Activated T-cell treated with anti-CD3 and anti-CD28 coated beads for 24 hours (primary cell): ENCODE measurements around the gene SHKBP1.
"Not testable (repeated sequence)": the region's sequence is repeated elsewhere in the genome, so short reads cannot be mapped to it uniquely, and the experiment has no call there.

Source experiments
- DNase-seq: peaks from one replicate; pipeline ENCODE4 v3.0.0-alpha.2; 2020; ENCODE audit warnings: low read depth

The SHKBP1 gene

DNA sequence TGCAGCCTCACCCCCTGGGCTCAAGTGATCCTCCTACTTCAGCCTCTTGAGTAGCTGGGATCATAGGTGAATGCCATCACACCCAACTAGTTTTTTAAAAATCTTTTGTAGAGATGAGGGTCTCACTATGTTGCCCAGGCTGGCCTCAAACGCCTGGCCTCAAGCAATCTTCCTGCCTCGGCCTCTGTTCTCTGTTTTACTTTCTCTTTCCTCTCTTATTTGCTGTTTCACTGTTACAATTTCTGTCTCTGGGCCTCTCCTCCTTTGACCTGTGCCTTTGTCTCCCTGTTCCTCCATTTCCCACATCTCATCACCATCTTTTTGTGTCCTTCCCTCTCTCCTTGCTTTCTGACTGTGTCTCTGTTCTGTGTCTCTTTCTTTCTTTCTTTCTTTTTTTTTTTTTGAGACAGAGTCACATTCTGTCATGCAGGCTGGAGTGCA lies 9.3 kb downstream of the SHKBP1 start:
- DNase-seq, result no peak

DNA sequence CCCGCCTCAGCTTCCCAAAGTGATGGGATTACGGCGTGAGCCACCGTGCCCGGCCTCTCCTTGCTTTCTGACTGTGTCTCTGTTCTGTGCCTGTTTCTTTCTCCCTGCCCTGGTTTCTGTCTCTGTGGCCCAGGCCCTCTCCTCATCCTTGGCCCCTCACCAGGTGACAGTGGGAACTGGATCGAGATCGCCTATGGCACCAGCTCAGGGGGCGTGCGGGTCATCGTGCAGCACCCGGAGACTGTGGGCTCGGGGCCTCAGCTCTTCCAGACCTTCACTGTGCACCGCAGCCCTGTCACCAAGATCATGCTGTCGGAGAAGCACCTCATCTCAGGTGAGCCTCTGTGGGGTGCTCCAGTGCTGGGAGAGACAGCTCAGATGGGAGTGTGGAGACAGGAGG lies 9.9 kb downstream of the SHKBP1 start:
- DNase-seq, result no peak

DNA sequence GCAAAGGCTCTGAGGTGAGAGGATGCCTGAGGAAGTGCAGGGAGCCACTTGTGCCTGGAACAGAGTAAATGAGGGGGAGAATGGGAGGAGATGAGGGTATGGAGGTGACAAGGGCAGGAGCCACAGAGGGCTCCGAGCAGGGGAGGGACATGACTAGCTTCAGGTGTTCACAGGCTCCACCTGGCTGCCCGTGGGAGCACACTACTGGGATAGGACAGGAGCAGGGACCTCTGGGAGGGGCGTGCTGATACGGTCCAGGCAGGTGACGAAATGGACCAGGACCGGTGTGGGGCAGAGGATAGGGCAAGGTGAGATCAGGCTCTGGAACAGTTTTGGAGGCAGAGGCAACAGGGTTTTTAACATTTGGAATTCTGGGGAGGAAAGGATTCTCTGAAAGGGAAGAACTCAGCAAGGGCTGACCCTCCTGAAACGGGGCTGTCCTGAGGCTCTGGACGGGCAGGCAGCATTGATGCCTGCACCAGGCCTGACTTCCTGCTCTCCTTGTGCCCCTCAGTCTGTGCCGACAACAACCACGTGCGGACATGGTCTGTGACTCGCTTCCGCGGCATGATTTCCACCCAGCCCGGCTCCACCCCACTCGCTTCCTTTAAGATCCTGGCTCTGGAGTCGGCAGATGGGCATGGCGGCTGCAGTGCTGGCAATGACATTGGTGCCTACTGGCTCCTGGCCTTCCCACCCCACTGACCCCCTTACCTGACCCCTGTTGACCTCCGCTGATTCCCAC lies 11.6 kb downstream of the SHKBP1 start:
- DNase-seq, result no peak

DNA sequence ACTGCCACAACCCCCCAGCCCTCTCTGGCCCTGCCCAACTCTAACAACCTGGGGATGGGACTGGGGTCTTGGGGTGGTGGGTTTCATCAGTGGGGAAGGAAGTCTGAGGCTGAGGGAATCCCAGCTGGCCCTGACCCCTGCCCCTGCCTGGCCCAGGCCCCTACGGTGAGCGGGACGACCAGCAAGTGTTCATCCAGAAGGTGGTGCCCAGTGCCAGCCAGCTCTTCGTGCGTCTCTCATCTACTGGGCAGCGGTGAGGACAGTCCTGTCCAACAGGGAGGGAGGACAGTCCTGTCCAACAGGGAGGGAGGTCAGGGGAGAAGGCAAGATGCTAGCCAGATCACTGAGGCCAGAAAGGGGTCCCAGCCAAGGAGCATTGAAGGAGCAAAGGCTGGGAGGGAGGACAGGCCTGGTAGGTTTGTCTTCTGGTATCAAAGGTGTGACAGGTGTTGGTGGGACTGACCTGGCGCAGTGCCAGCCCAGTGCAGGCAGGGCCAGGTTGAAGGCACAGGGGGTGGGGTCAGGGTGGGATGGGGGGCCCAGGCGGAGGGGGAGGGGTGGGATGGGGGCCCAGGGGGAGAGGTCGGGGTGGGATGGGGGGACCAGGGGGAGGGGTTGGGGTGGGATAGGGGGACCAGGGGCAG lies 12.4 kb downstream of the SHKBP1 start:
- DNase-seq, result no peak

DNA sequence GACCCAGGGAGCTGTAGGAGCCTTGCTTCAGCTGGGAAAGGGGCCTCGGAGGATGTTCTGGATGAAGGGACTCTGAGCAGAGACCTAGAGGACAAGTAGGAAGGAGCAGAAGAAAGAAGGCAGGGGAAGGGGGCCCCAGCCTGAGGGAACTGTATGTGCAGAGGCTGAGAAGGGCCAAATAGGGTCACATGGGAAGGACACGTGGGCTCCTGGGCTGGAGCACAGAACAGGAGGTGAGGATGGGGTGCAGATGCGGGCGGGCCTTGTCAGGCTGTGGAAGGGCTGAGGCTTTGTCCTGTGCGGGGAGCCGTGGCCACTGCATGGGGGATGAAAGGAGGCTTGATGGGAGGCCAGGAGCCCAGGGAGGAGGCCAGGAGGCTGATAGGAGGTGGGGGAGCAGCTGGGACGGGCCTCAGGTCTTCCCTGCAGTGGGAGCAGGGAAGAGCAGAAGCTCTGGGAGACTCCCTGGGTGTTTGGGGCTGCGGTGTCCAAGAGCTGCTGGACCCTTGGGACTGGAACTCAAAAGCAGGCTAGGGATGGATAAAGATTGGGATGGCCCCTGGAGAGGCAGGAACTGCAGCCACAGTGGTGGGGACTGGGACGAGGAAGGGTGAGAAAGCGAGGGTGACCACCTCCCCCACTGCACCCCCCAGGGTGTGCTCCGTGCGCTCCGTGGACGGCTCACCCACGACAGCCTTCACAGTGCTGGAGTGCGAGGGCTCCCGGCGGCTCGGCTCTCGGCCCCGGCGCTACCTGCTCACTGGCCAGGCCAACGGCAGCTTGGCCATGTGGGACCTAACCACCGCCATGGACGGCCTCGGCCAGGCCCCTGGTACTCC lies 13.1 kb downstream of the SHKBP1 start:
- no peak for DNase-seq

DNA sequence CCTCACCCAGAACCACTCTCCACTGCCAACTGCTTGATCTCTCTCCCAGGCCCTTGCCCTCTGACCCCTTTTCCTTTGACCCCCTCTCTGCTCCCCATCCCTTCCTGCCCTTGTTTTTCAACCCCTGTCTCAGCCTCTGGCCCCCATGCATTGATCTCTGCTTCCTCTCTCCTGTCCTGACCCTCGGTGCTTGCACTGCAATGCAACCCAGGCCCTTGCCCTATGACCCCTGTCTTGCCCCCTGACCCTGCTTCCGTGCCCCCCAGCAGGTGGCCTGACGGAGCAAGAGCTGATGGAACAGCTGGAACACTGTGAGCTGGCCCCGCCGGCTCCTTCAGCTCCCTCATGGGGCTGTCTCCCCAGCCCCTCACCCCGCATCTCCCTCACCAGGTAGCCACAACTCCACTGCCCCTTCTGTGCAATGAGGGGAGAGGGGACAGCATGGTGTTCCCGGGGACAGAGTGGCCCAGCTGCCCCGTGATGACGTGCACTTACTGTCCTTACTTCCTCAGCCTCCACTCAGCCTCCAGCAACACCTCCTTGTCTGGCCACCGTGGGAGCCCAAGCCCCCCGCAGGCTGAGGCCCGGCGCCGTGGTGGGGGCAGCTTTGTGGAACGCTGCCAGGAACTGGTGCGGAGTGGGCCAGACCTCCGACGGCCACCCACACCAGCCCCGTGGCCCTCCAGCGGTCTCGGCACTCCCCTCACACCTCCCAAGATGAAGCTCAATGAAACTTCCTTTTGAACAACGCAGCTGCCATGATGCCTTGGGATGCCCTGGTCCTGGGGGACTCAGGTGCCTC lies 14.0 kb downstream of the SHKBP1 start:
- no peak for DNase-seq

DNA sequence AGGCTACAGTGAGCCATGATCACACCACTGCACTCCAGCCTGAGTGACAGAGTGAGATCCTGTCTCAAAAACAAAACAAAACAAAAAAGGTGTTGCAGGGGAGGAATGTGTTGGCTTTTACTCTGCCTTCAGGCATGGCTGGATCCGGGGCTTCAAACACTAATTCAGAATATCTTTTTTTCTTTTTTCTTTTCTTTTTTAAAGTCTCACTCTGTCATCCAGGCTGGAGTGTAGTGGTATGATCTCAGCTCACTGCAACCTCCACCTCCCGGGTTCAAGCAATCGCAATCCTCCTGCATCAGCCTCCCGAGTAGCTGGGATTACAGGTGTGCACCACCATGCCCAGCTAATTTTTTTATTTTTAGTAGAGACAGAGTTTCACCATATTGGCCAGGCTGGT lies 15.1 kb downstream of the SHKBP1 start:
- not testable (repeated sequence) for DNase-seq

DNA sequence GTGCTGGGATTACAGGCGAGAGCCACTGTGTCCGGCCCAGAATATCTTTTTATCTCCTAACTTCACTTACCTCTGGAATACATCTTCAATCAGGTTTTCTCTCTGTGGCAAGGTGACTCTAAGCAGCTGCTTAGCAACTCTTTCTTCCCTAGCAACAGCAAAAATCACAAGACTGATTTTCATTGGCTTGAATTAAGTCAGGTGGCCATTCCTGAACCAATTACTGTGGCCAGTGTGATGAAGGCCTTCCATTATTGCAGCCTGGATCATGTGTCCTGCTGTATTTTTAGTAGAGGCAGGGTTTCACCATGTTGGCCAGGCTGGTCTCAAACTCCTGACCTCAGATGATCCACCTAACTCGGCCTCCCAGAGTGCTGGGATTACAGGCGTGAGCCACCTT lies 15.5 kb downstream of the SHKBP1 start:
- no peak for DNase-seq

DNA sequence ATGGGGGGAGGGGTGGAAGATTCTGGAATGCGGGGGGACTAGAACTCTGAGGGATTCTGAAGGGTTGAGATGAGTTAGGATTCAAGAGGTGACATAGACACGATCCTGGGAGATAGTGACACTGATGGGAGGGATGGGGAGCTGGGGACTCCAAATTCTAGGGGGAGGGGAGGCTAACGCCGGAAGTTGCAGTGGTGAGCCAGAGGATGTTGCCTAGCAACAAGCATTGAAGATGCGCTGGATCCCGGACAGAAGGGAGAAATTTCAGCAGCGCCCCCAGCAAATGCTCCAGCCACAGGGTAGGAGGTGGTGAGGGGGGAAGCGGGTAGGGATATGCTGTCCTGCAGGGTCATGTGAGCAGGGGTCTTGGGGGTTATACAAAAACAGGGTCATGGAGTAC lies 17.6 kb downstream of the SHKBP1 start:
- DNase-seq, result no peak

DNA sequence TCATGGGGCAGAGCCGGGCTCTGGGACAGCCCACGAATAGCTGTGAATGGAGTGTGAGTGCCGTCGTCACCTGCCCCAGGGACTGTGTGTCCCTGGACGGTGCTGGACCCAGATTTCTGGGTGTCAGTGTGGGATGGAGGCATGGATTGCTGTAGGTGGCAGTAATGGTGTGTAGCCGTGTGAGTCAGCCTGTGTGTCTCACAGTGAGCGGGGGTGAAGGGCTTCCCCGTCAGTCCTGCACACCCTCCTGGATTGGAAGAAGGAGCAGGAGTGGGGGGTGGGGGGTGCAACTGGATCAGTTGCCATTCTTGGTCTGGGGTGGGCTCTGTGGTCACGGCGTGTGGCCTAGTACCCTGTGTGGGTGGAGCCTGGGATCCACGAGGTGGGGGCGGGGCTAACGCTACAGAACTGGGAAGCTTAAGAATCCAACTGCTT lies 18.0 kb downstream of the SHKBP1 start:
- no peak for DNase-seq

DNA sequence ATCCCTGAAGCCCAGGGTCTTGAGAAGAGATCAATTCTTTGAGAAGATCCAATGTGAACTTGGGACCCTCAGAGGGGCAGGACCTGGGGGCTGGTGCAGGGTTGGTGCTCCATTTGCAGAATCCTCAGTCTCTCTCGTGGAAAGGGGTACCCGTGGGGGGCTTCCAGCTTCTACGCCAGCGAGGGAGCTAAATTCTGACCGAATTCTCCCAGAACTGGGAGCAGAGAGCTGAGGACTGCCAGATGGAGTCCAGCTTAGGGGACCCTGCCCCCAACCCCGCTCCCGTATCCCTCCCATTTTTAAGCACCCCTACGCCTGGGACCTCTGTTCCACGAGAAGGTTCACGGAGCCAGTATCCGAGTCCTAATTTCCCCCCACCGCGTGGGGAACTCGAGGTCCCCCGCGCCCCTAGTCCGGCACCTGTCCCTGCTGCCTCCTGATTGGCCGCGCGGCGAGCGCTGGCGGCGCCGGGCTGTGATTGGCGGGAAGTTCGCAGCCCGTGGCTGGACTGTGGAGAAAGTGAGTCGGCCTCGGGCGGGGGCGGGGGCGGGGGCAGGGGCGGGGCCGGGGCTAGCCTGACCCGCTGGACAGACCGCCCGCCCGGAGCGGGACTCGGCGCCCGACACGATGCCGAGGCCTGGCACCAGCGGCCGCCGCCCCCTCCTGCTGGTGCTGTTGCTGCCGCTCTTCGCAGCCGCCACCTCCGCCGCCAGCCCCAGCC lies 20.1 kb downstream of the SHKBP1 start:
- no peak for DNase-seq

DNA sequence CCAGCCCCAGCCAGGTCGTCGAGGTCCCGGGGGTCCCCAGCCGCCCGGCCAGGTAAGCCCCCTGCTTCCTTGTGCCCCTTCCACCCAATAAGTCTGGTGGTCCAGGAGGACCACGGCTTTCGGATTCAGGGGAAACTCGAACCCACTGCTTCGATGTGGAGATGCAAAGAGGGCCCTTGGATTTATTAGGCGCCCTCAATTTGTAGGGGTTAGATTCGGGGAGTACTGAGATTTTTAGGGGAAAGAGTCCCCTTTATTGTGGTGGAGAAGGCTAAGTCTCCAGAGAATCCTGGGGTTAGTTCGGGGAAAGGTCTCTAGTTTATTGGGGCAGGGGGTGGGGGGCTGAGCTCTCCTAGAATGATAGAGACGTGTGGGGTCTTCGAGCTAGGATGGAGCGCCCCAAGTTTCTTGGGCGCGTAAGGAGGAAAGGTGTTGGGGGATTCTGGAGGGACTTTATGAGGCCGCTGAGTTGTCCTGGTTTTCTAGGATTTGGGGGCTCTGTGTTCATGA lies 20.7 kb downstream of the SHKBP1 start:
- DNase-seq, result no peak

DNA sequence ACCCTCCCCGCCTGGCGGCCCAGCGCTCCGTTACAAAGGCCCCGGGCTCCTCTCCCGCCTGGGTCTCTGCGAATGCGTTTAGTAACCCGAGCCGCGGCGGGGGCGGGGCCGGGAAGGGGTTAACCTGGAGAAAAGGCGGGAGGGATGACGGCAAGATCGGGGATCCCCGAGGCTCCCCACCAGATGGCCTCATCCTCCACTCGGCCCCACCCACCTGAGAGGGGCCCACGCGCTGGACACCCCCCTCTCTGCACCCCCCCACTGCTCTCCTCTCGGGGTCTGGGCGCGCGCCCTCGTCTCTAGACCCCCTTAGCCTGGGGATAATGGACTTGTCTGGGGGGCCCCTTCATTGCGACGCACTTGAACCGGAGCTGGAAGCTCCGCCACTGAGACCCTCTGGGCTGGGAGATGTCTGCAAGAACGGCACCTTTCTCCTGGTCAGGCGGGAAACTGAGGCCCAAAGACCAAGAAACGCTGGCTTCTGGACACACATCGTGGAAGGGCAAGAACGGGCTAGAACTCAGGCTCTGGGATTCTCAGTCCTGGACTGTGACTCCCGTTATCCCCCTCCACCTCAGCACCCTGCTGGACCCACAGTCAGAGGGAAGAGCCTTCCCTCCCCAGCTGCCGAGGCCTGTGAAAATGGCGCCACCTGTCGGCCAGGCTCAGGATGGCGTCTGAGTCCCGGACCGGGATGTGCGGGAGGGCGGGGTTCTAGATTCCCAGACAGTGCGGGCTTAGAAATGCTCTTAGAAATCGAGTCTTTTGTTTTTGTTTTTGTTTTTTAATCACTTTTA lies 21.6 kb downstream of the SHKBP1 start:
- DNase-seq, result peak; percentile 78

DNA sequence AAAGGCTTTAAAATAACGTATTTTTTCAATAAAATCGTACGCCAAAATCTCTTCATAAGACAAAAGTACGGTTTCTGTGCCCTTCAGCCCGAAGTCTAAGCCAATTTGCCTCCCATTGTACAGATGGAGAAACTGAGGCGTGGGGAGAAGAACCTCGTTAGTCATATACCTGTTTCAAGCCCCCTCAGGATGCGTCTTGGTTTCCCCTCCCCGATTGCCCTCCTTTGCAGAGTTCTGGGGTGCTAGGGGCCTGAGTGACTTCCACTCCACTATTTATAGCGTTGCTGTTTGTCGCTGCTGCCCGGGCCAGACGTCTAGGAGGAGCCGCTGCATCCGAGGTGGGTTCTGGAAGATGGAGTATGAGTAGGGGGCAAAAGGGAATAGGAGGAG lies 22.2 kb downstream of the SHKBP1 start:
- no peak for DNase-seq

DNA sequence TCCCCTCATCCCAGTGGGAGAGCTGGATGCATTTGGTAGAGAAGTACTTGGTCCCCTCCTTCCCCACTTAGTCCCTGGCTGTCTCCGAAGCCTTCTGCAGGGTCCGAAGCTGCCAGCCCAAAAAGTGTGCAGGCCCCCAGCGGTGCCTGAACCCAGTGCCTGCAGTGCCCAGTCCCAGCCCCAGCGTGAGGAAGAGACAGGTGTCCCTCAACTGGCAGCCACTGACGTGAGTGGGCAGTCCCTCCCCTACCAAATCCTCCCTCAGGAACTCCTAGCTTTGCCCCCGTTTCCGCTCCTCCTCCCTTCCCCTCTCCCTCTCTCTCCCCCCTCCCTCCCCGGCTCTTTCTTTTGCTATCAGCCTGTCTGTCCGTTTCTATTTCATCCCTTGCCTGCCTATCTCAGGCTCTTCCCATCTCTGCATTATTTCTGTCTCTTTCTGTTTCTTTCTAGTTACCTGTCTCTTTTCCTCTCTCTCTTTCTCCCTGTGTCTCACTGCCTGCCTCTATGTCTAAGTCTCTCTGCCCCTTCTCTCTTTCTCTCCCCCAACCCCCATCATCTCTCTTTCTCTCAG lies 22.7 kb downstream of the SHKBP1 start:
- DNase-seq, result no peak

DNA sequence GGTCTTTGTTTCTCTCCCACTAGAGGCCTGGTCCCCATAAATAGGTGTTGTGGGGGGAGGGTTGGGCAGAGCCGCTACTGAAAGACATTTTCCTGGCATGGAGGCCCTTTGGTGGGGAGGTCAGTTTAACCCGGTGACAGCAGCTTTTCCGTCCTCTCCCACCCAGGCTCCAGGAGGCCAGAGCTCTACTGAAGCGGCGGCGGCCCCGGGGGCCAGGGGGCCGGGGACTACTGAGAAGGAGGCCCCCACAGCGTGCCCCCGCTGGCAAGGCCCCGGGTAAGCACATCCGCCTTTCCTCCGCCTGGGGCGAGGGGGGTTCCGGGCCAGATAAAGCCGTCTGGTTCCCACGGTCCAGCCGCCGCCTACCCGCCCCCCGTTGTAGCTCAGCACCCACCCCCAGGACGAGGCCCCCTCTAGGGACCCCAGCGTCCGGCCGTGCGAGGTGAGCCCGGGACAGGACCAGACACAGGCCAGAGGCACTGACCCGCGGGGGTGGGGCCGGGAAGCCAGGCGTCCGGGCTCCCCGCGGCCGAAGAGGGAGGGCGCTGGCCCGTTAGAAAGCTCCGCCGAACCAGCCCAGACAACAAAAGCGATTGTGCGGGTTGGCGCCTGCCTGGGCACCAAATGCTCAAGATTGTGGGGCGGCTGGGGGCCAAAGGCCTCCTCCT lies 23.4 kb downstream of the SHKBP1 start:
- no peak for DNase-seq

DNA sequence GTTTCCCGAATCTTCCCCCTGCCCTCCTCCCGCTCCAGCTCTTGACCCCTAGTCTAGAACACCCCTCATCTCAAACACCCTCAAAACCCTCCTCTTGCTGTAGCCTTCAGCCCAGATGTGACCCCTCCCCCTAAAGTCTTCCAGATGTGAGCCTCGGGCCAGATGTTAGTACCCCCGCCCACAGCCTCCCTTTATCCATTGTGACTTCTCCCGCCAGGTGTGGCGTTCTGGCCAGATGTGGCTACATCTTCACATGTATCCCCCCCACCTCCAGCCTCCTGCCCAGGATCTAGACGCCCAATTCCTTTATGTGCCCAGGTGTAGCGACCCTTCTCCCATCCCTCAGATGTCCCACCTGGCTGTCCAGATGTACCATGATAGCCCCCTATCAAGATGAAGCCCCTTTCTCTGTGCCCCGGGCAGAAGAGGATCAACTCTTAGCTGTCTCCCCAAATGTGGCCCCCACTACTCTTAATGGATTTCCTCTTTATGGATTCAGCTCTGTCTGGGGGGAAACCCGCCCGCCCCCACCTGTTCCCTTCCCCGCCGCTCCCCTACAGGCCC lies 24.0 kb downstream of the SHKBP1 start:
- DNase-seq, result no peak

DNA sequence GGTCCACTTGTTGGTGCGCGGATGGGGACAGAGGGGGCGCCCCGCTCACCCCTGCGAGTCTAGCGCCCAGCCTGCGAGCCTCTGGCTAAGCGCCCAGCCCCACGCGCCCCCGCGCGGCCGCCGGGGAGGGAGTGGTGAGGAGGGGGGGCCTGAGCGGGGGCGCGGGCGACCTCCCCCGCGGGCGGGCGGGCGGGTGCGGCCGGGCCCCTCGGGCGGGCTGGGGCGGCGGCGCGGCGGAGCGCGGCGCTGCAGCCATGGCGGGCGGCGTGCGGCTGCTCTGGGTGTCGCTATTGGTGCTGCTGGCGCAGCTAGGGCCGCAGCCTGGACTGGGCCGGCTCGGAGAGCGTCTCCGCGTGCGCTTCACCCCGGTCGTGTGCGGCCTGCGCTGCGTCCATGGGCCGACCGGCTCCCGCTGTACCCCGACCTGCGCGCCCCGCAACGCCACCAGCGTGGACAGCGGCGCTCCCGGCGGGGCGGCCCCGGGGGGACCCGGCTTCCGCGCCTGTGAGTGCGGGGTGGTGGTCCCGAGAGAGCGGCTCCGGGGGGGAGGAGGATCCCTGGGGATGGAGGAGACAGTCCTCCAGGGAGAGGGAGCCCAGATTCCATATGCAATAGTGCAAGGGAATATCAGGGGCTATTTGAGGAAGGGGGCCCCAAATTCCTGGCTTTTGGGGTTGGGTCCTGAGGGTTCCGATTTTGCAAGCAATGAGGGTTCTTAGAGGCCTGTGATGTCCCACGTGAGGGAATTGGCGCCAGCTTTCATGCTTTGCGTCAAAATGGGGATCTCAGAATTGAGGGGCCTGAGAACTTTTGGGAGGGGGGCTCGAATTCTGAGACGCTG lies 24.7 kb downstream of the SHKBP1 start, which contains the start of gene LTBP4:
LTBP4 (plus strand) TSS at position 236 of the 841 bp plus-strand sequence; CDS start at position 255, 19 bp downstream.
- no peak for DNase-seq
